ENCODE measurements around the gene BAZ1A.

The BAZ1A gene

DNA sequence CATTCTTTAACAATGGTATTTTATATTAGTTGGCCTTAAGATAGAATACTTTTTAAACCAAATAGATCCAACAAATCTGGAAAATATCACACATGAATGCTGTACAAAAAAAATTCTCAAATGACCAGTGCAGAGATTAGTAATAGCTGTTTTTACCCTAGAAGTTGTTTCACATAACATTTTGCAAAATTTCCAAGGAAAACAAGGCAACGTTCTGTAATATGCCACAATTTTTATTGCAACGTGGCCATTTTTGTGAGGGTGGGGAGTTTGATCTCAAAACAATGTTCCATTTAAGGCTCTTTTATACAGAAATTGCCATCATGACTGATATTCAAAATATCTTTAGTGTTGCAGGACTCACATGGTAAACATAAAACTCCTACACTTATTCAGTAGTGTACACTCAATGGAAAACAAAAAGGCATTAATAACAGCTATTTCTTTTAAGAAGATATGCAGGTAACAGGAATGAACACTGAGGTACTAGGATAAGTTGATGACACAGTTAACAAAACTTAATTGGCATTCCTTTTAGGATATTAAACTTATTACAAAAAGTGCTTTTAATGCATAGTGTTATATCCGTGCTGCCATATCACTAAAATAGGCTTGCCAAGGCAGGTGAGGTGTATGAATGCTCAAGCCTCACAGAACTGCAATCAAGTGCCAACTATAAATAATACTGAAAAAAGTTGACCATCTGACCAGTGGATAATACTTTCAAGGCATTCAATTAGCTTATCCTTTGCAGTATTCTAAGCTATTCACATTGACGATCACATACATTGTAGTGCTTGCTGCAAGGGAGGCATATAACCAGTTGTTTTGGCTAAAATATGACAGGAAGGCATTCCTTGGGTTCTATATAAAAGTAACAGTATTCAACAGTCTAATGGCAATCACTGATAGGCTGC, 163.1 kb downstream of the BAZ1A start:
- no peak overlapping the region for H3K9ac ChIP-seq (ENCODE audit: low read length)
- no peaks in the 10 kb centered on the region for H3K27me3 ChIP-seq (ENCODE audit: control insufficient read depth, insufficient read depth, low read length)
- H3K4me3 ChIP-seq (ENCODE audit: low read length) = peak overlapping the region; percentile 22
- H3K27ac ChIP-seq (ENCODE audit: low read depth, low read length) = peak overlapping the region; percentile 66
- peaks cover 2% of the 10 kb centered on the region for H3K36me3 ChIP-seq (ENCODE audit: control insufficient read depth, insufficient read depth, low read length)
- H3K4me1 ChIP-seq (ENCODE audit: control insufficient read depth, insufficient read depth, low read length) = peaks cover 19% of the 10 kb centered on the region

DNA sequence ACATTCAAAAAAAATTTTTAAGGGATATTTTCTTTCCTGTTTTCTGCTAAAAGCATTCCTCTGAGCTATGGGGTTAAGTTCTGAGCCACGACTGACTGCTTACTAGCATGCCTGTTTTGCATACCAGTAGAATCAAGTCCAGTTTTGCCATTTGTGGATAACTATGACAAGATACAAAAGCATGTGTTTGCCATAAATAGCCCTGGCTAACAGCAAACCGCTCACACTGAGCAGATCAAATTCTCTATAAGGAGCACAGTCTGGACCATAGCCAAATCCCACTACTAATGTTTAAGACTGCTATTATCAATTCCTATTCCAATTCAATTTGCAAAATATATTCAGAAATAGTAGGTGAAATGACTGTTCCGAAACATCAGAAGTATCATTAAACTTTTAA, 164.0 kb downstream of the BAZ1A start:
- peak overlapping the region; percentile 66 for H3K27ac ChIP-seq (ENCODE audit: low read depth, low read length)
- H3K9ac ChIP-seq (ENCODE audit: low read length) = no peak overlapping the region
- no peaks in the 10 kb centered on the region for H3K27me3 ChIP-seq (ENCODE audit: control insufficient read depth, insufficient read depth, low read length)
- H3K4me1 ChIP-seq (ENCODE audit: control insufficient read depth, insufficient read depth, low read length) = peaks cover 19% of the 10 kb centered on the region
- peaks cover 2% of the 10 kb centered on the region for H3K36me3 ChIP-seq (ENCODE audit: control insufficient read depth, insufficient read depth, low read length)
- no peak overlapping the region for H3K4me3 ChIP-seq (ENCODE audit: low read length)

DNA sequence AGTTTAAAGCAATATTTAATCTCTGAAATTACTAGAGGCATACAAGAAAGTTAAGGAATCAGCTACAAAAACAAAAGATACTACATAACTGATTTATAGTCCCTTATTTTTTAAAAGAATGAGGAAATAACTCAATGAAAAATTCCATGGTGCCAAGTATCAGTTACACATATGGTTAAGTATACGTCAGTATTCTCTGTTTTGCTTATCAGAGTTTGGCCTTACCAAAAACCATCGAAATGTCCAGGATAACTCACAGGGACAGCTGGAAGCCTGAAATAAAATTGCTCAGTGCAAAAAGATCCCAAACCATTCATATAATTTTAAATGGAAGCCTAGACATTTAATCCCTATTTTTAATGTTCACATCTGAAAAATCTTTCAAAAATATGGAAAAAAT, 164.4 kb downstream of the BAZ1A start:
- H3K27ac ChIP-seq (ENCODE audit: low read depth, low read length) = peak overlapping the region; percentile 66
- no peaks in the 10 kb centered on the region for H3K27me3 ChIP-seq (ENCODE audit: control insufficient read depth, insufficient read depth, low read length)
- no peak overlapping the region for H3K4me3 ChIP-seq (ENCODE audit: low read length)
- H3K9ac ChIP-seq (ENCODE audit: low read length) = no peak overlapping the region
- H3K36me3 ChIP-seq (ENCODE audit: control insufficient read depth, insufficient read depth, low read length) = peaks cover 2% of the 10 kb centered on the region
- H3K4me1 ChIP-seq (ENCODE audit: control insufficient read depth, insufficient read depth, low read length) = peaks cover 19% of the 10 kb centered on the region

DNA sequence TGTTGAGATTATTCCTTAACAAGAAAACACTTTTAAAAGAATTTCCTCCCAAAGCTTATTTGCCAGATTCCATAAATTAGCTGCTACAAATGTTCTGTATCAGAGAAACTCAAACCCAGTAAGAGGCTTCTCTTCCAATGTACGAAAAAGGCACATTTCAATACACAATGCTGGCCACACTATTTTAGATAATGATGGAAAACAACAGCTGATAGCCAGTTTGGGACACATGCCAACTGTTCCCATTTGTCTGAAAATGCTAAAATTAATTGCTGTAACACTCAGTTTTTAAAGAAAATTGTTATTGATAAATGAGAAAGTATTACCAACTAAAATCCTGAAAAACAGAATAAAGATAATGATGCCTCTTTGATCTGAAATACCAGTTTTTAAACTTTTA, 165.2 kb downstream of the BAZ1A start:
- no peak overlapping the region for H3K4me3 ChIP-seq (ENCODE audit: low read length)
- peak overlapping the region; percentile 58 for H3K27ac ChIP-seq (ENCODE audit: low read depth, low read length)
- H3K4me1 ChIP-seq (ENCODE audit: control insufficient read depth, insufficient read depth, low read length) = peaks cover 19% of the 10 kb centered on the region
- no peaks in the 10 kb centered on the region for H3K27me3 ChIP-seq (ENCODE audit: control insufficient read depth, insufficient read depth, low read length)
- H3K36me3 ChIP-seq (ENCODE audit: control insufficient read depth, insufficient read depth, low read length) = peaks cover 2% of the 10 kb centered on the region
- no peak overlapping the region for H3K9ac ChIP-seq (ENCODE audit: low read length)

DNA sequence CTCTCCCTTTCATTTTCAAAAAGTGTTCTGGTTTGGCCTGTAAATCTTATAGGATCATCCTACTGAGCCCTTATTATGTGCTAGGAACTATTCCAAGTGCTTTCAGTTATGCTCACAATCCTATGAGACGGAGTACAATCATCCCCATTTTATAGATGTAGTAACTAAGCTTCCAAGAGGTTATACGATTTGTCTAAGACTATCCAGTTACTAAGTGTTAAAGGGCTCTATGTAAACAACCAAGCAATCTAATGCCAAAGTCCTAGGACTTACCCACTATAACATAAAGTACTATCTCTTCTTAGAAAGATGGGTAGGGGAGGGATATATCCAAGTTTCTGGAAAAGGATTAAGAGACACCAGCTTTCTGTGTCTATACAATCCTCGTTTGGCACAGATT, 167.4 kb downstream of the BAZ1A start:
- no peak overlapping the region for H3K4me3 ChIP-seq (ENCODE audit: low read length)
- H3K27me3 ChIP-seq (ENCODE audit: control insufficient read depth, insufficient read depth, low read length) = no peaks in the 10 kb centered on the region
- H3K27ac ChIP-seq (ENCODE audit: low read depth, low read length) = no peak overlapping the region
- no peak overlapping the region for H3K9ac ChIP-seq (ENCODE audit: low read length)
- H3K4me1 ChIP-seq (ENCODE audit: control insufficient read depth, insufficient read depth, low read length) = peaks cover 13% of the 10 kb centered on the region
- peaks cover 2% of the 10 kb centered on the region for H3K36me3 ChIP-seq (ENCODE audit: control insufficient read depth, insufficient read depth, low read length)

Measured in rectal smooth muscle tissue (tissue), 1 donor.